SK-N-SH (cell line): ENCODE data around the gene MAX.

Source experiments
- ELF1 ChIP-seq: IDR thresholded peaks from 2 replicates; pipeline ENCODE4 v1.4.0; 2012
- EZH2phosphoT487 ChIP-seq: fragments of 200-600 bp; sonication (generic); IDR thresholded peaks from 2 replicates; pipeline ENCODE4 v1.6.1; 2017; ENCODE audit warnings: low read depth, mixed run types, mild to moderate bottlenecking, antibody characterized with exemption, moderate library complexity, borderline replicate concordance
- PBX3 ChIP-seq: IDR thresholded peaks from 2 replicates; pipeline ENCODE4; 2012
- RXRA ChIP-seq: IDR thresholded peaks from 2 replicates; pipeline ENCODE4 v1.4.0; 2012; ENCODE audit warnings: low read depth, mild to moderate bottlenecking, borderline replicate concordance
- SIN3A ChIP-seq: IDR thresholded peaks from 2 replicates; pipeline ENCODE4 v1.6.1; 2012; ENCODE audit warnings: low read depth, mild to moderate bottlenecking, low read length, moderate library complexity, borderline replicate concordance

DNA sequence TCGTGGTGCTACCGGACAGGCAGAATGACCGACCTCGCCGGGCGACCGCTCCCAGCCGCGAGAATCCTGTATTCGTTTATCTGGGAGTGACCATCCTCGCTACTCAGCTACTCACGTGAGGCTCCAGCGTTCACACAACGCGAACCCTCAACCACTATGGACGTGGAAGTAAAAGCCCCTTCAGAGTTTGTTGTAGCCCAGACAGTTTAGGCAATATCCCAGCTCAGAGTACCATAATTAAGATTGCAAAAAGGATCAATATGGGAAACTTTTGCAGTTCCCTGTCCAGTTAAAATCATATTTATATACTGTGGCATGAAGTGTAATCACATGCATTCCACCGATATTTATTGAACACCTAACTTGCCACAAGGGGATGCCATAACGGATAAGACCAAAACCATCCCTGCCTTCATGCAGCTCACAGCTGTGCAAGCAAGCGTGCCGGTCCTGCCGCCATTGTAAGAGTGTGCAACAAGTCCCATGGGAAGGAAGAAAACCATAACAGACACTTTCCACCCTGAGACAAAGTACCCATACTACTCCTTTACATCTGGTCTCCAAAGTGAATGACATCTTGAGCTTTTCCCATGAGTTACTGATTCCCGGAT, 938 bp upstream of the MAX start:
- no peak for TF ChIP-seq SIN3A
- TF ChIP-seq PBX3 = no peak
- TF ChIP-seq ELF1 = no peak
- no peak for TF ChIP-seq EZH2phosphoT487
- TF ChIP-seq RXRA = no peak
